Lower leg skin (tissue), 4 donors: ENCODE results near the gene C9orf153. TPM values are rescaled to one million over a fixed set of nuclear protein-coding genes. Genes with fewer than 3 reads are reported as not detected.

Experiments used
- DNase-seq, 2 donors: peaks; one replicate each; pipeline ENCODE4 v3.0.0-alpha.2; 2019; ENCODE audit warnings: low spot score in 2 of 2
- H3K4me3 ChIP-seq: fragments of 200-600 bp; sonication (generic); 2 replicates; pipeline ENCODE4 v1.5.1; 2017; ENCODE audit warnings: mild to moderate bottlenecking, low read depth; ENCODE audit not compliant: poor library complexity, severe bottlenecking
- CTCF ChIP-seq, 3 donors: fragments of 450-650 bp; IDR thresholded peaks; one replicate each; pipeline ENCODE4 v1.5.1; 2016; ENCODE audit warnings: antibody characterized with exemption in 3 of 3, mild to moderate bottlenecking in 3 of 3, moderate library complexity in 2 of 3
- POLR2A ChIP-seq, 2 donors: fragments of 450-650 bp; IDR thresholded peaks; one replicate each; pipeline ENCODE4 v1.6.1; 2016 to 2017; ENCODE audit warnings: antibody characterized with exemption in 2 of 2, mild to moderate bottlenecking in 1 of 2, moderate library complexity in 1 of 2
- WGBS, 2 donors: methylation state at CpG; one replicate each; pipeline ENCODE4 v1.1.5; 2018; 5-methylcytosine and 5-hydroxymethylcytosine counted together
- intact Hi-C: fragments of 100-400 bp; cut with DNase I; formaldehyde crosslinking; loops from one replicate; pipeline ENCODE4 v1.15.0; 2023; ENCODE audit warnings: low total_unique reads
- total RNA-seq, 4 donors: library from RNA; depleted of rRNA; stranded (reverse); fragments of >200 nt; gene quantifications; one replicate each; pipeline ENCODE4 v1.1.0, GENCODE V29; 2016

C9orf153 gene
- under 1 TPM in 2 of 4 donors, not detected in 2; 0.16 to 0.63 TPM for total RNA-seq

GRCh38 chr9:86259557-86259956 is at the start of gene C9orf153:
TSS of gene C9orf153 (minus strand) at chr9:86259657. CDS start at chr9:86229603, 30,054 bp downstream.
- 86% methylated on average over 8 of the region's 8 CpGs for WGBS, 2 donors
- no peak for DNase-seq
- intact Hi-C loops: no loop called here
- H3K4me3 ChIP-seq: no peak within 1 kb of the TSS
- no peak for TF ChIP-seq POLR2A (IDR thresholded peaks at IDR 0.05)
- no peak for TF ChIP-seq CTCF (IDR thresholded peaks at IDR 0.05)

- no peak for TF ChIP-seq POLR2A (IDR thresholded peaks at IDR 0.05)
- TF ChIP-seq CTCF (IDR thresholded peaks at IDR 0.05): no peak
- DNase-seq: no peak
- WGBS, 2 donors: 93 to 96% methylated on average over 1 of the region's 1 CpG
- intact Hi-C loops: no loop called here
- no peak overlapping the region for H3K4me3 ChIP-seq
Measured at GRCh38 chr9:86308687-86309086, 49.2 kb upstream of the C9orf153 start.

- no peak for DNase-seq
- TF ChIP-seq POLR2A (IDR thresholded peaks at IDR 0.05) (no peak), CTCF (IDR thresholded peaks at IDR 0.05) (no peak)
- intact Hi-C loops: no loop called here
- 46 to 50% methylated on average over 3 of the region's 3 CpGs for WGBS, 2 donors
- H3K4me3 ChIP-seq: no peak overlapping the region
Measured at GRCh38 chr9:86304236-86304730, 44.8 kb upstream of the C9orf153 start.

- no peak overlapping the region for H3K4me3 ChIP-seq
- DNase-seq: no peak
- 70 to 82% methylated on average over 4 of the region's 4 CpGs for WGBS, 2 donors
- TF ChIP-seq POLR2A (IDR thresholded peaks at IDR 0.05) (no peak), CTCF (IDR thresholded peaks at IDR 0.05) (no peak)
- intact Hi-C loops: no loop called here
Measured at GRCh38 chr9:86303316-86303975, 44.0 kb upstream of the C9orf153 start.

- 21 to 40% methylated on average over 1 of the region's 1 CpG for WGBS, 2 donors
- DNase-seq: no peak
- no peak overlapping the region for H3K4me3 ChIP-seq
- TF ChIP-seq POLR2A (IDR thresholded peaks at IDR 0.05): no peak
- TF ChIP-seq CTCF (IDR thresholded peaks at IDR 0.05): no peak
- intact Hi-C loops: no loop called here
Measured at GRCh38 chr9:86301686-86302085, 42.2 kb upstream of the C9orf153 start.

GRCh38 chr9:86300701-86301100 is 41.2 kb upstream of the C9orf153 start:
- no peak overlapping the region for H3K4me3 ChIP-seq
- 92 to 95% methylated on average over 2 of the region's 2 CpGs for WGBS, 2 donors
- DNase-seq: no peak
- intact Hi-C loops: no loop called here
- TF ChIP-seq CTCF (IDR thresholded peaks at IDR 0.05): no peak
- no peak for TF ChIP-seq POLR2A (IDR thresholded peaks at IDR 0.05)
